SHP77 treated with DMSO at 0.1 percent for 48 hours (cell line): ENCODE results near the gene AIFM1.
A peak's percentile ranks its signal among the peaks of the same experiment; 100 is the strongest.

Source experiments
- DNase-seq: peaks from one replicate; lab custom pipeline; 2025; lab: John Stamatoyannopoulos, UW

AIFM1 gene

DNA sequence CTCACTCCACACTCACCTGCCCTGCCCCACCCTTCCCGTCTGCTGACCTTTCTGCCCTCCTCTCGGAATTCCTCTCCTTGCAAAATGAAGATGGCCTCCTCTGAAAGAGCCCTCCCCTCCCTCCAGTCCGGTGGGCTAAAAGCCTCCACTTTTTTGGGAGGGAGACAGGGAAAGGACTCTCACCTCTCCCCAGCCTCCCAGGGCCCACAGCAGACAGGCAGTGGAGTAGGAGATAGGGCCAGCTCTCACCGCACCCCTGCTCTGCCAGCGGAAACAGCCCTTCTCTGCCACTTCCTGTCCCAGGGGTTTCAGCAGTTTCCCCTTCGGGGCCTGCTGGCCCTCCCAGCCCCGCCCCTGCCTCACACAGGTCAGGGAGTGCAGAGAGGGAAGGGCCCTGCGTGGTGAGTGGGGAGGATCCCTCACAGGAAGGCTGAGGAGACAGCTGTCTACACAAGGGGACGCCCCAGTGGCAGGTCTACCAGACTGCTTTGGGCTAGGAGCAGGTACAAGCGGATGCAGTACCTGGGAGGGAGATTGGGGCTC lies 73.6 kb downstream of the AIFM1 start:
- DNase-seq, result no peak

DNA sequence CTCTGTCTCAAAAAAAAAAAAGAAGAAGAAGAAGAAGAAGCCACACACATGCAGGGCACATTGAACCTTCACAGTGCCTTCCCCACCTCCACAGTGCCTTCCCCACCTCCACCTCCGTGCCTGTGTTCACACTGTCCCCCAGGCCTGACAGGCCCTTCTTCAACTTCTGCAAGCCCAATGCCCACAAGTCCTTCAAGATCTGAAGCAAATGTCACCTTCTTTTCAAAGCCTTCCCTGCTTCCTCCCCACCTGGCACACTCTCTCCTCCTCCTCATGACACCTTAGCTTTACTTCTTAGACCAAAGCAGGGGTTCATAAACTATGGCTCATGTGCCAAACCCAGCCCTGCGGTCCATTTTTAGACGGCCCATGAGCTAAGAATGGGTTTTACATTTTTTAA lies 75.3 kb downstream of the AIFM1 start:
- no peak for DNase-seq

DNA sequence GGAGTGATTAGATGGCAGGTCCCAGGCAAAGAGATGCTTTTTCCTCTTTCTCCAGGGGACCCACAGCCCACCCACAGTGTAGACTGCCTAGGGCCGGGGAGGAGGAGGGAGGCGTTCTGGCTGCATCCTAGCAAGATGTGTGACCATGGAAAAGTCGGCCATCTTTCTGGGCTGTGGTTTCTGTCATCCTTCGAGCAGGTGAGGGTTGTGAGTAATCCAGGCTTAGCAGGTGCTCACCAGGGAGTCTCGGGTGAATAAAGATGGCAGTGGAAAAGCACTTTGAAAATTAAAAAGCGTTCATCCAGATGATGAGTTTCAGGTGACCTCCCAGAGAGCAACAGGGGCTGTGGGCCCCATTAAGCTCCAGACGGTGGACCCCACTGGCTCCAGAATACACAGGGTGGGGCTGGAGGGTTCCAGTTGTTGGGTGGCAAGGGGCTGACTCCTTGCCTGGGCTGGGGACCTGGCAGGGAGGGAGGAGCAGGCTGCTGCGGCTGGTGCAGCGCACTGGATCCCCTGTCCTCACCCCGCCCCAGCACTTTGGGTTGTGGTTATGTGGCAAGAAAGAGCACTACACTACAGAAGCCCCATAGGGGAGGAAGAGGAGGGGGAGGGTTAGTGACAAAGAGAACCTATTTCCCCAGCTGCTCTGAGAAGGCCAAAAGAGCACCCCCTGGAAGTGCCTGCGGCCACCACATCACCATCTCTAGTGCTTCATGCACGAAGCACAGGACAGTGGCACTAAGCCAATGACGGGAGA lies 79.0 kb downstream of the AIFM1 start:
- DNase-seq, result no peak

DNA sequence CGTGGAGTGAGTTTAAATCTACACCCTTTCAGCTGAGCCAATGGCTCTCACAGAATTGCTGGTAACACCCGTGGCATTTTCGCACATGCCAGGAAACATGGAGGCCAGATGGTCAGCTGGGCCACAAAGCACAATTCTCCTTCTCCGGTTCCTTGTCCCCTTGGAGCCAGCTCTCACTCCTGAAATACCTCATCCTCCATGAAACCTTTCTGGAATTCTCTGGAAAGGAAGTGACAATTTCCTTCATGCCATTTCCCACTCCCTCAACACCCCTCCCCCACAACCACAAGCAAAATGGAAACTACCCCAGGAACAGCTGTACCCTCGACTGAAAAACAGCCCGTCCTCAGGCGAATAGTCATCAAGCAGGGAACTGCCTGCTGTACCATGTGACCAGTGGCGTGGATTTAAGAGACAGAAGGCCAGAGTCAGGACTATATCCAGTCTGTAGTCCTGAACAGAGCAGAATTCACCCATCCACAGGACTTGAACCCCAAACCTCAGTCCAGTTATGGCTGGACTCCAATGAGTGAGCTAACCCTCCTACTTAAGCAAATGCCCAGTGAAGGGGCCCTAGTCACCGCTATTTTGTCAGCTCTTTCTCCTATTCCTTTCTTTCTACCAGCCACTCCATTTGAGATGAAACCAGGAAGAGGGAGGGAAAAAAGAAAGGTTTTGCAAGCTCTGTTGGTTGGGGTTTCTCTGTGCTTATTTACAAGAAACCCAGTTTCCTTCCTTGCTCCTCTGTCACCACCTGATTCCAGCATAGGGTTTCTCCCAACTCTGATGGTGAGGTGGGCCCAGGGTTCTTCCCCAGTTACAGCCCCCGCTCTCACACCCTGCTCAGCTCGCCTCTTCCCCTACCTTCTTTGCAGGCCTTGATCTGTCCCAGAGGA lies 79.8 kb downstream of the AIFM1 start:
- DNase-seq, result no peak

DNA sequence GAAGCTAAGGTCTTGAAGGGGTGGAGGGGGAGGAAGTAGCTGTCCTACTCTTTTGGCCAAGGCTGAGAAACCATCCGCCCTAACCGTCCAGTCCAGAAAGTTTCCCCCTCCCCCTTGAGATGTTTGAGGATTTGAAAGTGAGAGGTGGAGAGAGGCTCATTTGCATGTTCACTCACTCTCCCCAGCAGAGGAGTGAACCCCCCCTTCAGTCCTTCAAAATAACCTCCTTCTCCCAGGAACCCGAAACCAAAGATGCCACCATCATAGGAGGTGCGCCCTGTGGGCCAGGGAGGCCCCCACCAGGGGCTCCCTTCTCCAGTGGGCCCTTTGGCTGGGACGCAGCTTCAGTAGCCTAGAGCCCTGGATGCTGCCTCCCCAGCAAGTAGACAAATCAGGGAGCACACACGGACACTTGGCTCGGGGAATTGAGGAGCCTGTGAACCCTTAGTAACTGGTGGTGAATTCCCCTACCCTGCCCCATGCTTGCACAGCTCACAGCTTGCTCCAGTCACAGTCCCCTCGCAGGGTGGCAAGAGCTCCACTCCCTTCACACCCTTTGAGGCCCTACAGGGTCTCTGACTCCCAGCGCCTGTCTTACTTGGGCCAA lies 80.9 kb downstream of the AIFM1 start:
- no peak for DNase-seq

DNA sequence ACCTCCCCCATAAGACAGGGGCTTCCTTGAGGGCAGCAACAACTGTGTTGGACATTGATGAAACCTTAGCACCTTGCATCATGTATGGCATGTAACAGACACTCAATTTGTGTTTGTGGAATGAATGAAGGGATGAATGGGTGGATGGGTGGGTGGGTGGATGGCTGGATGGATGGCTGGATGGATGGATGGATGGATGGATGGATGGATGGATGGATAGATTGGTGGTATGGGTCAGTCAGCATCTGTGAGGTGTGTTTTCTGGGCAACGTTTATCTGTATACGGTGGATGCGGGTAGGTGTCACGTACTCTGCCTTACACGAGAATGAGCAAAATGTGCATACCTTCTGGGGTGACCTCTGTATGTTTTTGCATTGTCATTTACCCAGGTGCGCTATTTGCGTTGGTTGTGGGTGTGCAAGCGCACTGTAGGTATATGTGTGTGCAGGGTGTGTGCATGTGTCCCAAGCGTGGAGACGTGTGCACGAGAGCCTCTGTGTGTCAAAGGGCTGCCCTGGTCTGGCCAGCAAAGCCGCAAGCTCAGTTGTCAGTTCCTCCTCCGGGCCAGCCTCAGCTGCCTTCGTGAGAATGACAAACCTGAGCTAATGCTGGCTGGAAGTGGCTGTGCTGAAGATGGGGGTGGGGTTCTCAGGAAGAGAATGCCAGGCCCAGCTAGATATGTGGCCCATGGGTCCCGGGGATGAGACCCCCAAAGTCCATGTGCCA lies 81.8 kb downstream of the AIFM1 start:
- no peak for DNase-seq

DNA sequence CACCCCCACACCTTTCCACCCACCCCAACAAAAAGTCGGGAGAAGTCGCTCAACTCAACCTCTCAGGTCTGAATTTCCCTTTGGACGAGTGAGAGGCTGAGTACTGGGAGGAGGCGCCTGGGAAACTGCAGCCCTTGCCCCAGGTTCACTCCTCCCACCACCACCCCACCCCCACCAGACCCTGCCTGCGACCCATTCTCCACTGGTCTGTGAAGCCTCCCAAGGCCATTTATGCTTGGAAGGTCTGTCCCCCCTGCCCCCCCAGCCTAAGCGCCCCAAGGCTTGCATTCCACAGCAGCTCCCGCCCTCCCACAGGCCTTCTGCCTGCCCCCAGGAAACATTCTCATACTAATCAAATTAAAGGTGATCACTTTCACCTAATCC lies 82.5 kb downstream of the AIFM1 start:
- no peak for DNase-seq

DNA sequence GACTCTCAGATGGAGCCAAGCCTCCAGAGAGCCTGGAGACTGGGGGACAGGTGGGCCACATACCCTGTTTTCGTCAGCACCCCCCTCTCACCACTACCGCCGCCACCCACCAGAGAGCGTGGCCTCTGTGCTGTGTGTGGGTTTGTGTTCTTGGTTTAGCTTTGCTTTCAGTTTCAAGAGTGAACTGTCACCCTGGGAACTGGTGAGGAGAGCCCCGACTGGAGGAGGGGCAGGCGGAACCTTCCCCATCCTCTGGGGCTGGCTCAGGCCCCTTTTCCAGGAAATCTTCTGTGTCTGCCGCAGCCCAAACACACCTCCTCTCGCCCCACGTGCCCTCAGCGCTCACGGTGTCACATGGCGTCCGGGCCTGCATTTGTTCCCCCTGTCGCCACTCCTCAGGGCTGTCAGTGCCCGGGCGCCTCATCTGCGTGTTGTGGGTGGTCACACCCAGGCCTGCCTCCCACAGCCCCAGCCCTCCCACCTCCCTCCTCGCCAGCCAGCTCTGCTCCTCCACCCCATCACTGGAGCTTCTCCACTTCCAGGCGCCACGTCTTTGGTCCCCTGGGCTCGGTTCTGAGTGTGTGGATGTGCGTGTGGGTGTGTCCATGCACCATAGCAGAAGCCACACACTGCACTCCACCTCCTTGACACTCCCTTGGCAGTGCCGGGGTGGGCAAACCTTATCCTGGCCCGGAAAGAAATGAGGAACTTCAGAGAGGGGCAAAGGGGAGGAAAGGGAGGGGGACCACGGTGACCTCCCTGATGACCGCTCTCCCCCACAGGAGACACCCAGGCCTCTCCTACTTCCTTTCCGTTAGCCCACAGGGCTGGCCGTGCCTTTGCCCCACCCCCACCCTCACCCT lies 83.2 kb downstream of the AIFM1 start:
- DNase-seq, result no peak

DNA sequence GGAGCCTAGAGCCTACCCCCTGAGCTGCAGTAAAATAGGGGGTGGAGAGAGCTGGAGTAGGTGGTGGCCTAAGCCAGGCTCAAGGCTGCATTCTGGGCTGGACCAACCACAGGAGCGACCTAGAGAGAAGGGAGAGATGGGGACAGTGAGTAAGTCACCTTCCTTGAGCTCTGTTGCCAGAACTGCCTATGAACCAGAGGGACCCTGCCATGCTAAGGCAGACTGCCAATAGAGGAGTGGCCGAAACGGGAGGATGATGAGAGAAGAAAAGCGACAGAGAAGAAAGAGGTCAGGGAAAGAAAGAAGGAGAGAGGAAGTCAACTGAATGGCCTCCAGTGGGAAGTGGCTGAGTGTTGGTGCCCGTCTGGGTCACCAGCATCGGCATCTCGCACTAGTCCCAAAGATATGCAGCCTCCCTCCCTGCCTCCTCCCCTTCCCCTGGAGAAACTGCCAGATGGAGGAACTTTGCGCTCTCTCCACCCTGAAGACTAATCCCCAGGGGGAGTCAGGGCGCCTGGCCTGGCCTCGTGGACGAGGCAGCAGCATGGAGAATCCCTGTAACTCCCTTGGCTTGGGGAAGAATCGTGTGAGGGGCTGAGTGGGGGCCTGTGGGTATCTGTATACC lies 84.1 kb downstream of the AIFM1 start:
- DNase-seq, result no peak

DNA sequence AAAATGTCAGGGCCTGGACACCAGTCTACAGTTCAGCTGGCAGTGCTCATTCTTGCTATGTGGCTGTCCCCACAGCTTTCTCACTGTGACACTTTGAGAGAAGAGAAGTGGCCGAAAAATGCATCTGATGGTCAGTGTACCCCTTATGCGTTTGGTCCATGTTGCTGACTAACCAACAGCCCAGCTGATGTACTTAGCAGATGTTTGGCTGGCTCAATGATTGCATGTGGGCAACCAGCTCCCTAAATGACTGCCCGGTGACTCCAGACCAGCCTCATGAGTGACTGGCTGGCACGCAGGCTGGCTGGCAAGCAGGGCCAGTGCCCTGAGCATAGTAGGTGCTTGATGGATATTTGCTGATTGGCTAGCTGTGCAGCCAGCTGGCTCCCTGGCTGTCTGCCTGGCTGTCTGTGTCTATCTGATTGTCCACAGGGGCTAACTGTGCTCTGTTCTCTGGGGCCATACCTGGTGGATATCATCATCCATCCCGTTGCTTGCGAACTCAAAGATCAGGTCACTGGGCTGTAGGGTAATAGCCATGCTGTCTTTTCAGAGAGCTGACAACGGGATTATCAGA lies 84.8 kb downstream of the AIFM1 start:
- no peak for DNase-seq

DNA sequence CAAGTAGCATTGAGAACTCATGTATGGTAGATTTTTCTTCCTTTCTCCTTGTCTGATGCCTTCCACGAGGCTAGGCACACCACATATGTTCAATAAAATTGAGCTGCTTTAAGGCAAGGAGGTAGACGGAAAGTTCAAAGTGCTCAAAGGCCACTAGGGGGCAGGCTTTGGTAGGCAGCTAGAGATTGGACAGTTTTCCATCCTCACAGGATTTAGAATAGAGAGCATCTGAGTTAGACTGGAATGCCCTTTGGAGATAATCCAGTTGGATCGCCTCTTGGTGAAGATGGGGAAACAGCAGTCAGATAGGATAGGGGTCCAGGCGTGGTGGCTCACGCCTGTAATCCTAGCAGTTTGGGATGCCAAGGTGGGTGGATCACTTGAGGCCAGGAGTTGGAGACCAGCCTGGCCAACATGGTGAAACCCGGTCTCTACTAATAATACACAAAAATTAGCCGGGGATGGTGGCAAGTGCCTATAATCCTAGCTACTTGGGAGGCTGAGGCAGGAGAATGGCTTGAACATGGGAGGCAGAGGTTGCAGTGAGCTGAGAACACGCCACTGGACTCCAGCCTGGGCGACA lies 85.7 kb downstream of the AIFM1 start:
- peak; percentile 8 for DNase-seq
